Ishikawa (cell line): Measurements from ENCODE around the gene PAK6.

Experiments used
- EGR1 ChIP-seq: IDR thresholded peaks from 2 replicates; pipeline ENCODE4 v1.6.1; 2012
- EP300 ChIP-seq: IDR thresholded peaks from 2 replicates; pipeline ENCODE4 v1.6.1; 2012; ENCODE audit warnings: borderline replicate concordance
- NFIC ChIP-seq: IDR thresholded peaks from 2 replicates; pipeline ENCODE4 v1.6.1; 2012
- TF ChIP-seq, protein P1 (sequence below): IDR thresholded peaks from 2 replicates; pipeline ENCODE4 v1.6.1; 2012; ENCODE audit warnings: low read depth, mild to moderate bottlenecking

DNA sequence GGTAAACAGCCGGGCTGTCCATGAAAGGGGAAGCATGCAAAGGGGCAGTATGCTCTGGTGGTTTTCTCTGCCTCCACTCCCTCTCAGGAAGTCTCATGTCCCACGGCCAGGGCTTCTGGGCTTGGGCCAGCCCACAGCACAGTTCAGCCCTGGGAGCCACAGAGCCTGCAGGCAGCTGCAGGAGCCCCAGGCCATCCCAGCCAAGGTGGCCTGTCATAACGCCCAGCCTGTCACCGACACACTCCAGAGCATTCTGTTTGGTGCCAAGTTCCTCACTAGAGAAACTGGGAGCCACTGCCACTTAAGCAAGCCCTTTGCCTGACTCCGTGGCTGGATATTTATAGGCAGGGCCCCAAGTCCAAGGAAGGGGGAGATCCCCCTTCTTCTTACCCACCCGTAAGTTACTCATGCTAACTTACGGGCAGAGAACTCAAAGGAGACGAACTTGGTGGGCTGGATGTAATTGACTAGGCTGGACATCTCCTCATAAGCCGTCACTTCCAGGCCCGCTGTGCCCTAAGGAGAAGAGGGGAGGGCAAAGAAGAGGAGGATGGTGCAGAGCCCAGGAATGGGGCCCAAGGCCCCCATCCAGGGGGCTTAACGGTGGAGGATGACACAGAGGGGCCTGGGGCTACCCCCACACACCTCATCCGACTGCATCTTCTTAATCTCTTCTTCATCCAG is 57.2 kb downstream of the PAK6 start:
- TF ChIP-seq, protein P1, sequence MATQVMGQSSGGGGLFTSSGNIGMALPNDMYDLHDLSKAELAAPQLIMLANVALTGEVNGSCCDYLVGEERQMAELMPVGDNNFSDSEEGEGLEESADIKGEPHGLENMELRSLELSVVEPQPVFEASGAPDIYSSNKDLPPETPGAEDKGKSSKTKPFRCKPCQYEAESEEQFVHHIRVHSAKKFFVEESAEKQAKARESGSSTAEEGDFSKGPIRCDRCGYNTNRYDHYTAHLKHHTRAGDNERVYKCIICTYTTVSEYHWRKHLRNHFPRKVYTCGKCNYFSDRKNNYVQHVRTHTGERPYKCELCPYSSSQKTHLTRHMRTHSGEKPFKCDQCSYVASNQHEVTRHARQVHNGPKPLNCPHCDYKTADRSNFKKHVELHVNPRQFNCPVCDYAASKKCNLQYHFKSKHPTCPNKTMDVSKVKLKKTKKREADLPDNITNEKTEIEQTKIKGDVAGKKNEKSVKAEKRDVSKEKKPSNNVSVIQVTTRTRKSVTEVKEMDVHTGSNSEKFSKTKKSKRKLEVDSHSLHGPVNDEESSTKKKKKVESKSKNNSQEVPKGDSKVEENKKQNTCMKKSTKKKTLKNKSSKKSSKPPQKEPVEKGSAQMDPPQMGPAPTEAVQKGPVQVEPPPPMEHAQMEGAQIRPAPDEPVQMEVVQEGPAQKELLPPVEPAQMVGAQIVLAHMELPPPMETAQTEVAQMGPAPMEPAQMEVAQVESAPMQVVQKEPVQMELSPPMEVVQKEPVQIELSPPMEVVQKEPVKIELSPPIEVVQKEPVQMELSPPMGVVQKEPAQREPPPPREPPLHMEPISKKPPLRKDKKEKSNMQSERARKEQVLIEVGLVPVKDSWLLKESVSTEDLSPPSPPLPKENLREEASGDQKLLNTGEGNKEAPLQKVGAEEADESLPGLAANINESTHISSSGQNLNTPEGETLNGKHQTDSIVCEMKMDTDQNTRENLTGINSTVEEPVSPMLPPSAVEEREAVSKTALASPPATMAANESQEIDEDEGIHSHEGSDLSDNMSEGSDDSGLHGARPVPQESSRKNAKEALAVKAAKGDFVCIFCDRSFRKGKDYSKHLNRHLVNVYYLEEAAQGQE, result no peak
- TF ChIP-seq NFIC, result no peak
- no peak for TF ChIP-seq EGR1
- no peak for TF ChIP-seq EP300
